NB4 (cell line): ENCODE results near the gene SAP30L.

ENCODE experiments used
- DNase-seq: peaks from one replicate; pipeline ENCODE4 v3.0.0; 2010; ENCODE audit warnings: low read depth
- H3K4me3 ChIP-seq: one replicate; pipeline ENCODE4 v1.5.1; 2011; ENCODE audit warnings: mild to moderate bottlenecking, low read depth, low read length, moderate library complexity
- CTCF ChIP-seq: IDR thresholded peaks from one replicate; pipeline ENCODE4 v1.5.1; 2012; ENCODE audit warnings: low read depth, low read length
- MYC ChIP-seq: IDR thresholded peaks from 2 replicates; pipeline ENCODE4 v1.6.1; 2011; ENCODE audit warnings: low read depth, low read length
- POLR2A ChIP-seq: IDR thresholded peaks from 2 replicates; pipeline ENCODE4 v1.6.1; 2011; ENCODE audit warnings: mild to moderate bottlenecking; ENCODE audit not compliant: insufficient read length; ENCODE audit errors: extremely low read depth
- TF ChIP-seq, protein P1 (sequence below): IDR thresholded peaks from 2 replicates; pipeline ENCODE4 v1.6.1; 2011; ENCODE audit warnings: low read depth, low read length

Gene SAP30L

GRCh38 chr5:154429341-154429740 lies 16.5 kb upstream of the SAP30L start:
- TF ChIP-seq CTCF (no peak), POLR2A (no peak), MYC (no peak)
- TF ChIP-seq, protein P1, sequence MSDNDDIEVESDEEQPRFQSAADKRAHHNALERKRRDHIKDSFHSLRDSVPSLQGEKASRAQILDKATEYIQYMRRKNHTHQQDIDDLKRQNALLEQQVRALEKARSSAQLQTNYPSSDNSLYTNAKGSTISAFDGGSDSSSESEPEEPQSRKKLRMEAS: no peak
- no peak for DNase-seq
- no peak overlapping the region for H3K4me3 ChIP-seq

DNA sequence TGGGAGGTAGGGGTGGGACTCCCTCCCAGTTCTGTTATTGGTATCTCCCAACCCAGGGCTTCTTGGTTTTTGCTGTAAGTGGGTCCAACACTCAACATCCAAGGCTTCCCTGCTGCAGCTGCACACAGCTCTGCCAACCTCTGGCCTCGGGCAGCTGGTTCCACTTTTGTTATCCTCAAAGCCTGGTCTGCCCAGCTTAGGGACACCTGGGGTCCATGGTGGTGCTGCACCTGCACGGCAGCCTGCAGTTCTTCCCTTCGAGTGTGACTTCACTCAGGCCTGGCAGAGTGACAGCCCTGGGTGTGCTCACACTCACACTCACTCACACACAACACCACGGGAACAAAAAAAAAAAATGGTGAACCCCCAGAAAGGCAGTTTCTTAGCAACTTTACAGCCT lies 15.3 kb upstream of the SAP30L start:
- H3K4me3 ChIP-seq: no peak overlapping the region
- no peak for TF ChIP-seq POLR2A
- no peak for TF ChIP-seq CTCF
- TF ChIP-seq, protein P1: no peak
- DNase-seq: no peak

DNA sequence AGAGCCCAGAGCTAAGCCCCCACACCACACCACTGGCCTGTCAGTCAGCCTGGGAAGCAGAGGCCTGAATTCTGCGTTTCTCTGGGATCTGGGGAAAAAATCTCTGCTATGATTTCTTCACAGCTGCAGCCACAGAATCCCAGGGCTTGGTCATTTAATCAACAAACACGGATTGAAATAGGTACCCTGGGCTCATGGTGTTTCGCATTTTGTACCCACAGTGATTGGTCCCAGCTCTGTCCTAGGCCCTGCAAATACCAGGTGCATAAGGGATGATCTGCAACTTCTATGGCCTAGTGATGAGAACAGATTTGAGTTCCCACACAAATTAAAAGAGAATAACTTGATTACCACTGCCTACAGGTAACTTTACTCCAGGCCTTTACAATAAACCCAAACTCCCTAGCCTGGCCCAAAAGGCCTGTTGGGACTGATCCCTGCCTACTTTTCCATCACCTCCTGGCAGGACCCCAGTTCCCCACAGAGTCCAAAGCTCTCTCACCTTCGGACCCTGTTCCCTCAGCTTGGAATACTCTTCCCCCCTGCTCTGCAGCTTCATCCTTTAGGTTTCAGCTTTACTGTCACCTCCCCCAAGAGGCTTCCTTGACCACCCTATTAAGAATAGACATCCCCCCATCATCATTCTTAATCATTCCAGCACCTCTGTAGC lies 14.7 kb upstream of the SAP30L start:
- TF ChIP-seq POLR2A (no peak), CTCF (no peak), MYC (no peak)
- TF ChIP-seq, protein P1: no peak
- H3K4me3 ChIP-seq: no peak overlapping the region
- DNase-seq: no peak

DNA sequence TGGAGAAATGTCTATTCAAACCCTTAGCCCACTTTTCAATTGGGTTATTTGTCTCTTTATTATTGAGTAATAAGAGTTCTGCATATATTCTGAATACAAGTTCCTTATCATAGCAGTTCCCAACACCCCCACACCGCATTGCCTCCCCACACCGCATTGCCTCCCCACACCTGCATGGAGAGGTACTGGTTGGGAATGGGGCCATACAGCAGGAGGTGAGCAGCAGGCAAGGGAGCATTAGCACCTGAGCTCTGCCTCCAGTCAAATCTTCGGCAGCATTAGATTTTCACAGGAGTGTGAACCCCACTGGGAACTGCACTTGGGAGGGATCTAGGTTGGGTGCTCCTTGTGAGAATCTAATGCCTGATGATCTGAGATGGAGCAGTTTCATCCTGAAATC lies 10.6 kb upstream of the SAP30L start:
- no peak overlapping the region for H3K4me3 ChIP-seq
- TF ChIP-seq, protein P1: no peak
- TF ChIP-seq MYC (no peak), POLR2A (no peak), CTCF (no peak)
- DNase-seq: no peak

DNA sequence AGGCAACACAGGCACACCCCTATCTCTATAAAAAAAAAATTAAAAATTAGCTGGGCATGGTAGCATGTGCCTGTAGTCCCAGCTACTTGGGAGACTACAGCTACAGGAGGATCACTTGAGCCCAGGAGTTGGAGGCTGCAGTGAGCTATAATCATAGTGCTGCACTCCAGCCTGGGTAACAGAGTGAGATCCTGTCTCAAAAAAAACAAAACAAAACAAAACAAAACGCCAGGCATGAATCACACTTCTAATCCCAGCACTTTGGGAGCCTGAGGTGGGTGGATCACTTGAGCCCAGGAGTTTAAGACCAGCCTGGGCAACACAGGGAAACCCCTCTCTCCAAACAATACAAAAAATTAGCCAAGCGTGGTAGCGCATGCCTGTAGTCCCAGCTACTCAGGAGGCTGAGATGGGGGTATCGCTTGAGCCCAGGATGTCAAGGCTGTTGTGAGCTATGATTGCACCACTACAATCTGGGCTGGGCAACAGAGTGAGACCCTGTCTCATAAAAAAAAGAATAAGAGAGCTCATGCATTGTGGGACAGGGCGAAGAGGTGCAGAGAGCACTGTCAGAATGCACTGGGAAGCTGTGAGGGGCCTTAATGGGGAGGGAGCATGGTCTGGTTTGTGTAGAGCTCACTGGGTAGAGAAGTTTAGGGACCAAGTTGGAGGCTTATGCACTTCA lies 8.4 kb upstream of the SAP30L start:
- no peak for DNase-seq
- no peak for TF ChIP-seq MYC
- TF ChIP-seq, protein P1: no peak
- no peak for TF ChIP-seq POLR2A
- no peak for TF ChIP-seq CTCF
- H3K4me3 ChIP-seq: no peak overlapping the region

DNA sequence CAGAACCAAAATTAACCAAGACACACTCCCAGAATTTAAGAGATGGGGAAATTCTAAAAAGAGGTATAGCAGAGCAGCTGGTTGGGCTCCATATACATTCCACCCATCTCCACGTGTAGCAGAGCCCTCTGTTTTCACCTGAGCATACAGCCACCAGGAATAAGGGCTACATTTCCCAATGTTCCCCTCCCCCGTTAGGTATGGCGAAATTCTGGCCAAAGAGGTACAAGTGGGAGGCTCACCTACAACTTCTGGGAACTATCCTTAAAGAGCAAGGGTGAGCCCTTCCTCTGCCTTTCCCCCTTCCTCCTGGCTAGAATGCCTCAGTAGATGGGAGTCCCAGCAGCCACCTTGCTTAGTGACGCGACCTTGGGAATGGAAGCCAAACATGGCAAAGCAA lies 5.3 kb upstream of the SAP30L start:
- TF ChIP-seq, protein P1: no peak
- TF ChIP-seq MYC: no peak
- TF ChIP-seq CTCF: no peak
- TF ChIP-seq POLR2A: no peak
- no peak for DNase-seq
- H3K4me3 ChIP-seq: no peak overlapping the region
